ENCODE data around the gene BIRC7.

The BIRC7 gene

GRCh38 chr20:63268256-63268655 is 32.6 kb downstream of the BIRC7 start:
- Histone ChIP-seq H3K27ac (ENCODE audit: low read depth, low read length, severe bottlenecking) (no peak overlapping the region), H3K9me3 (ENCODE audit: control insufficient read depth, low read length) (no peaks in the 10 kb centered on the region), H3K36me3 (ENCODE audit: control insufficient read depth, insufficient read depth, low read length) (no peaks in the 10 kb centered on the region), H3K4me1 (ENCODE audit: control insufficient read depth, insufficient read depth, low read length, poor library complexity, severe bottlenecking) (peaks cover 21% of the 10 kb centered on the region), H3K4me3 (ENCODE audit: extremely low read depth, insufficient read depth, low read length, poor library complexity, severe bottlenecking) (no peak overlapping the region)
- 83 to 84% methylated on average over 2 to 5 of the region's 7 CpGs for WGBS, 2 experiments (ENCODE audit: insufficient coverage in 2 of 2)

DNA sequence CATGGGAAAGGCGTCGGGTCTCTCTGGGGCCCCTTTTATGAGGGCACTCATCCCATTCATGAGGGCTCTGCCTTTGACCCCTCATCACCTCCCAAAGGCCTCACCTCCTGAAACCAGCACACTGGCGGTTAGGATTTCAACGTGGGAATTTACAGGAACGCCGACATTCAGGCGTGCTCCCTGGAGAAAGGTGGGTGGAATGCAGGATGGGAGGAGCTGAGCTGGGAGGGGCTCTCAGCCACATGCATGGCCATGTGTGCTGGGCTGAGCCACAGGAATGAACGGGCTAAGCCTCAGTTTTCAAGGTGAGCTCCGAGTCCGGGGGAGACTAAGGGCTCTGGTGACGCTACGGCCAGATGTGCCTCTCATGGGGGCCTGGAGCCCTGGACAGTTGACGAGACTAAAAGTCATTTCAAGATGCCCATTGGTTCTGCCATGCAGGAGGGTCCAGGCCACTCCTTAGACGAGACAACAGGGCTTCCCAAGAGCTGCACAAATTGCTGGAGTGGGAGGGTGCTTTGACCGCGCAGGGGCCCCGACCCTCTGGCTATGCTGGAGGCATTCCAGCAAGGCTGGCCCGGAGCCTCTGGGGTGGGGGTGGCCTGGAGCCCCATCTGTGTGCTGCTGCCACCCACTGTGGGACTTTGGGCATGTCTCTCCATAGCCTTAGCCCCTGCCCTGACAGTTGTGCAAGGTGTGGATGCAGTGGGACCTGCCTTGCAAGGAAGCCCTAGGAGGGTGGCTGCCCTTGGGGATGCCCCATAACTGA is 33.1 kb downstream of the BIRC7 start:
- Histone ChIP-seq H3K27ac (ENCODE audit: low read depth, low read length, severe bottlenecking) (no peak overlapping the region), H3K36me3 (ENCODE audit: control insufficient read depth, insufficient read depth, low read length) (no peaks in the 10 kb centered on the region), H3K4me3 (ENCODE audit: extremely low read depth, insufficient read depth, low read length, poor library complexity, severe bottlenecking) (no peak overlapping the region), H3K9me3 (ENCODE audit: control insufficient read depth, low read length) (no peaks in the 10 kb centered on the region), H3K4me1 (ENCODE audit: control insufficient read depth, insufficient read depth, low read length, poor library complexity, severe bottlenecking) (peaks cover 23% of the 10 kb centered on the region)
- WGBS, 2 experiments (ENCODE audit: insufficient coverage in 2 of 2), result 71 to 74% methylated on average over 11 to 17 of the region's 18 CpGs

DNA sequence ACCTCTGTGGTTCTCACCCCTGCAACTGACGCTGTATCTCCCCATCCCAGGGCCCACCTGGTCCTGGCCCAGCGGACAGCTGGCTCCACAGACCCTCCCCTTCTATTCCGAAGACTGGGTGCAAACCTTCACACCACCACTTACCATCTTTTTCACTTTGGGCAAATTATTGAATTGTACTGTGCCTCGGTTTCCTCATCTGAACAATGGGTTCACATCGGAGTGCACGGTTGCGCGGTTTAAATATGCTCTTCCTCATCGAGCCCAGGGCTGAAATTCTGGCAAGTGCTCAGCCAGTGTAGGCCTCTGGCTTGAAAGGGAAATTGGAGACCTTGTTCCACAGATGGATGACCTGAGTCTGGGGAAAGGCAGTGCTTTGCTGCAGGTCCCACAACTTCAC is 34.0 kb downstream of the BIRC7 start:
- H3K36me3 ChIP-seq (ENCODE audit: control insufficient read depth, insufficient read depth, low read length), result peaks cover 5% of the 10 kb centered on the region

GRCh38 chr20:63270606-63271325 is 35.1 kb downstream of the BIRC7 start:
- peaks cover 15% of the 10 kb centered on the region for H3K36me3 ChIP-seq (ENCODE audit: control insufficient read depth, insufficient read depth, low read length)
- no peak overlapping the region for H3K4me3 ChIP-seq (ENCODE audit: extremely low read depth, insufficient read depth, low read length, poor library complexity, severe bottlenecking)
- peaks cover 20% of the 10 kb centered on the region for H3K4me1 ChIP-seq (ENCODE audit: control insufficient read depth, insufficient read depth, low read length, poor library complexity, severe bottlenecking)
- WGBS, 2 experiments (ENCODE audit: insufficient coverage in 2 of 2), result 90 to 97% methylated on average over 8 to 9 of the region's 9 CpGs
- no peaks in the 10 kb centered on the region for H3K9me3 ChIP-seq (ENCODE audit: control insufficient read depth, low read length)
- no peak overlapping the region for H3K27ac ChIP-seq (ENCODE audit: low read depth, low read length, severe bottlenecking)

More for the DNA sequence above, 34.0 kb downstream of the BIRC7 start:
- 89 to 92% methylated on average over 8 to 9 of the region's 9 CpGs for WGBS, 2 experiments (ENCODE audit: insufficient coverage in 2 of 2)
- peaks cover 20% of the 10 kb centered on the region for H3K4me1 ChIP-seq (ENCODE audit: control insufficient read depth, insufficient read depth, low read length, poor library complexity, severe bottlenecking)
- no peak overlapping the region for H3K27ac ChIP-seq (ENCODE audit: low read depth, low read length, severe bottlenecking)
- no peaks in the 10 kb centered on the region for H3K9me3 ChIP-seq (ENCODE audit: control insufficient read depth, low read length)
- H3K4me3 ChIP-seq (ENCODE audit: extremely low read depth, insufficient read depth, low read length, poor library complexity, severe bottlenecking), result no peak overlapping the region

GRCh38 chr20:63272105-63273058 is 36.7 kb downstream of the BIRC7 start, which contains the start of gene ARFGAP1:
Gene ARFGAP1 (plus strand): TSS chr20:63272813. CDS start chr20:63275581, 2,768 bp downstream.
- H3K27ac ChIP-seq (ENCODE audit: low read depth, low read length, severe bottlenecking), result peak within 1 kb of the TSS; percentile 49
- H3K36me3 ChIP-seq (ENCODE audit: control insufficient read depth, insufficient read depth, low read length), result peaks cover 31% of the 10 kb centered on the region
- WGBS, 2 experiments (ENCODE audit: insufficient coverage in 2 of 2), result 2% methylated on average over 65 to 81 of the region's 97 CpGs

DNA sequence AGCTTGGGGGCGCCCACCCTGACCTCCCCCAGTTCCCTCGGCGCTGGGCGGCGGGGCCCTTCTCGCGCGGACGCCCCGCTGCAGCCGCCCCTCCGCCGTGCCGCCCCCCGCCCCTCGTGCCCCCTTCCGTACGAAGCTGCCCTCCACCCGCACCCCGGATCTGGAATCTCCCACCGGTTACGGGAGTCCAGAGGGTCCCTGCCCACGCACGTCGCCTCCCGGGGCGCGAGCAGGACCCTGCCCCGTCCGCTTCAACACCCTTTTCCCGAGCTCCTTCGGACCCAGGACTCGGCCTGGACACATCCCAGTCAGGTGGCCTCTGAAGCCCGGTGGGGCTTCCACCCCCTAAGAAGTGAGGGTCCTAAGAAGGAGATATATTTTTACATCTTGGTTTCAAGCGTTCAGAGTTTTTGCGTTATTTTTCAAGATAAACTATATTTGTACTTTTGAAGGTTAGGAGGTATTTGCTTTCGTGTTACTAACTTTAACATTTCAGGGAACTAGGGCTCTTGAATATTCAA is 37.4 kb downstream of the BIRC7 start:
- WGBS, 2 experiments (ENCODE audit: insufficient coverage in 2 of 2), result 1% methylated on average over 17 to 24 of the region's 37 CpGs
- Histone ChIP-seq H3K4me1 (ENCODE audit: control insufficient read depth, insufficient read depth, low read length, poor library complexity, severe bottlenecking) (peaks cover 7% of the 10 kb centered on the region), H3K36me3 (ENCODE audit: control insufficient read depth, insufficient read depth, low read length) (peaks cover 39% of the 10 kb centered on the region), H3K27ac (ENCODE audit: low read depth, low read length, severe bottlenecking) (peak overlapping the region; percentile 49), H3K4me3 (ENCODE audit: extremely low read depth, insufficient read depth, low read length, poor library complexity, severe bottlenecking) (peak overlapping the region; percentile 96), H3K9me3 (ENCODE audit: control insufficient read depth, low read length) (no peaks in the 10 kb centered on the region)

More at GRCh38 chr20:63272105-63273058, 36.7 kb downstream of the BIRC7 start, which contains the start of gene ARFGAP1:
- Histone ChIP-seq H3K9me3 (ENCODE audit: control insufficient read depth, low read length) (no peaks in the 10 kb centered on the region), H3K4me1 (ENCODE audit: control insufficient read depth, insufficient read depth, low read length, poor library complexity, severe bottlenecking) (peaks cover 14% of the 10 kb centered on the region), H3K4me3 (ENCODE audit: extremely low read depth, insufficient read depth, low read length, poor library complexity, severe bottlenecking) (peak within 1 kb of the TSS; percentile 96)

DNA sequence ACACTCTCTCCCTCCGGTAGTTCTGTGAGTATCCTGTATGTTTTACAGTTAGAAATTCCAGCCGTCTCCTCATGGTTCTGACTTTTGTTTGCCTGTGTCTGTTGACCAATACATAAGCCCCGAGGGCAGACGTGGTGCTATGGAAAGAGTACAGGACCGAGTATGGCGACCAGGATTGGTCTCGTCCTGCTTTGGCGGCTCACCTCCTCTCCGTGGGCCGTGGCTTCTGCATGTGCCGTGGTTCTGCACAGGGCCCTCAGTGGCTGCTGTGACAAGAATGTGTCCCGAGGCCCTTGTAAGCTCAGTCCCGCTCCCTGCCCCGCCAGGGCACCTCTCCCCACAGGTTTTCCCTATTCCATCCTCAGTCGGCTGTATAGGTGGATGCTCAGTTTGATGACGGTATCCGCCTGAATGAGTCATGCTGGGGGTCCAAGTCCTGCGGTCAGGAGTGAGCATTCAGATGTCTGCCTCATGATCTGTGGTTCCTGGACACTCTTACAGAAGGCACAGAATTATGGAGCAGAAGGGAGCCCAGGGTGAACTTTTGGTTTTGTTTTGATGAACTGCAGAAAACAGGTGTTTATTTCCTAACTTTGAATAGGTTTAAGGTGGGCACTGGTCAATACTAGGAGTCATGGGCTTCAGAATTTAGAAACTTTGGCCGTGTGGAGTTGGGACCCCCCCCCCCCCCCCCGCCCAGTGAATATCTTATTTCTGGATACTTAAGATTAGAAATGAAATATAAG is 38.1 kb downstream of the BIRC7 start:
- peaks cover 45% of the 10 kb centered on the region for H3K36me3 ChIP-seq (ENCODE audit: control insufficient read depth, insufficient read depth, low read length)
- 41 to 48% methylated on average over 15 to 17 of the region's 20 CpGs for WGBS, 2 experiments (ENCODE audit: insufficient coverage in 2 of 2)
- H3K9me3 ChIP-seq (ENCODE audit: control insufficient read depth, low read length), result no peaks in the 10 kb centered on the region
- H3K4me1 ChIP-seq (ENCODE audit: control insufficient read depth, insufficient read depth, low read length, poor library complexity, severe bottlenecking), result peaks cover 4% of the 10 kb centered on the region
- no peak overlapping the region for H3K27ac ChIP-seq (ENCODE audit: low read depth, low read length, severe bottlenecking)
- H3K4me3 ChIP-seq (ENCODE audit: extremely low read depth, insufficient read depth, low read length, poor library complexity, severe bottlenecking), result peak overlapping the region; percentile 96

GRCh38 chr20:63274381-63275228 is 38.9 kb downstream of the BIRC7 start:
- H3K4me3 ChIP-seq (ENCODE audit: extremely low read depth, insufficient read depth, low read length, poor library complexity, severe bottlenecking), result no peak overlapping the region
- WGBS, 2 experiments (ENCODE audit: insufficient coverage in 2 of 2), result 93% methylated on average over 12 to 16 of the region's 17 CpGs

DNA sequence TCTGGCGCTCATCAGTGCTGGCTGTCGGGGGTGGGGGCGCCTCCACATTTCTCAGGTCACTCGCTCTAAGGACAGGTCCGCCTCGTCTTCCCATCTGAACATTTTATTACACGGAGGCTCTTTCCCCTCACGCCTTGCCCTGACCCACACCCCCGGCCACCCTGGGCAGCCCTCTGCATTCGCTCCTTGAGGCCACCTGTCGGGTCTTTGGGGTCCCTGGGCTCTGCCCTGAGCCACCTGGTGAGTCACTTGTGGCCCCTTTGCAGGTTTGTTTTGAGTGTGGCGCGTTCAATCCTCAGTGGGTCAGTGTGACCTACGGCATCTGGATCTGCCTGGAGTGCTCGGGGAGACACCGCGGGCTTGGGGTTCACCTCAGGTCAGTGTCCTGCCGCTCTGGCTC is 40.1 kb downstream of the BIRC7 start:
- Histone ChIP-seq H3K27ac (ENCODE audit: low read depth, low read length, severe bottlenecking) (no peak overlapping the region), H3K36me3 (ENCODE audit: control insufficient read depth, insufficient read depth, low read length) (peaks cover 66% of the 10 kb centered on the region), H3K4me1 (ENCODE audit: control insufficient read depth, insufficient read depth, low read length, poor library complexity, severe bottlenecking) (peaks cover 4% of the 10 kb centered on the region), H3K4me3 (ENCODE audit: extremely low read depth, insufficient read depth, low read length, poor library complexity, severe bottlenecking) (no peak overlapping the region), H3K9me3 (ENCODE audit: control insufficient read depth, low read length) (no peaks in the 10 kb centered on the region)
- 97 to 98% methylated on average over 18 of the region's 18 CpGs for WGBS, 2 experiments (ENCODE audit: insufficient coverage in 2 of 2)

More at GRCh38 chr20:63274381-63275228, 38.9 kb downstream of the BIRC7 start:
- H3K9me3 ChIP-seq (ENCODE audit: control insufficient read depth, low read length), result no peaks in the 10 kb centered on the region
- peaks cover 4% of the 10 kb centered on the region for H3K4me1 ChIP-seq (ENCODE audit: control insufficient read depth, insufficient read depth, low read length, poor library complexity, severe bottlenecking)
- peaks cover 53% of the 10 kb centered on the region for H3K36me3 ChIP-seq (ENCODE audit: control insufficient read depth, insufficient read depth, low read length)
- no peak overlapping the region for H3K27ac ChIP-seq (ENCODE audit: low read depth, low read length, severe bottlenecking)

Measured in mesodermal cell (in vitro differentiated cells).